GM23248 (cell line): ENCODE results near the gene CACFD1. TPM values are rescaled to one million over a fixed set of nuclear protein-coding genes. Genes with fewer than 3 reads are reported as not detected.
A peak's percentile ranks its signal among the peaks of the same experiment; 100 is the strongest.

Experiments used
- DNase-seq: peaks from one replicate; pipeline ENCODE4 v3.0.0-alpha.2; 2015
- H2AFZ ChIP-seq: fragments of 200-600 bp; sonication (generic); 2 replicates; pipeline ENCODE4 v1.6.1; 2016; ENCODE audit warnings: antibody characterized with exemption
- H3F3A ChIP-seq: fragments of 200-600 bp; sonication (generic); 2 replicates; pipeline ENCODE4 v1.6.1; 2016; ENCODE audit warnings: mild to moderate bottlenecking, antibody characterized with exemption, mixed run types; ENCODE audit not compliant: insufficient read depth
- H3K27ac ChIP-seq: fragments of 200-600 bp; sonication (generic); 2 replicates; pipeline ENCODE4 v1.5.1; 2016; ENCODE audit warnings: mild to moderate bottlenecking
- H3K27me3 ChIP-seq: fragments of 200-600 bp; sonication (generic); replicated peaks from 2 replicates; pipeline ENCODE4 v1.6.1; 2016; ENCODE audit warnings: mild to moderate bottlenecking; ENCODE audit not compliant: insufficient read depth
- H3K36me3 ChIP-seq: fragments of 200-600 bp; sonication (generic); 2 replicates; pipeline ENCODE4 v1.6.1; 2016; ENCODE audit warnings: low read depth, mild to moderate bottlenecking
- H3K4me1 ChIP-seq: fragments of 200-600 bp; sonication (generic); 2 replicates; pipeline ENCODE4 v1.6.1; 2016; ENCODE audit warnings: mild to moderate bottlenecking; ENCODE audit not compliant: insufficient read depth
- H3K4me2 ChIP-seq: fragments of 200-600 bp; sonication (generic); one replicate; pipeline ENCODE4 v1.6.1; 2016; ENCODE audit warnings: mild to moderate bottlenecking; ENCODE audit not compliant: unreplicated experiment
- H3K4me3 ChIP-seq: fragments of 200-600 bp; sonication (generic); 2 replicates; pipeline ENCODE4 v1.5.1; 2016; ENCODE audit warnings: mild to moderate bottlenecking
- H3K79me2 ChIP-seq: fragments of 200-600 bp; sonication (generic); 2 replicates; pipeline ENCODE4 v1.6.1; 2016; ENCODE audit warnings: mild to moderate bottlenecking; ENCODE audit not compliant: insufficient read depth
- H3K9ac ChIP-seq: fragments of 200-600 bp; sonication (generic); 2 replicates; pipeline ENCODE4 v1.6.1; 2016; ENCODE audit warnings: mild to moderate bottlenecking
- H3K9me2 ChIP-seq: fragments of 200-600 bp; sonication (generic); 2 replicates; pipeline ENCODE4 v1.6.1; 2016; ENCODE audit warnings: mixed run types, mild to moderate bottlenecking, moderate library complexity; ENCODE audit not compliant: insufficient read depth
- H3K9me3 ChIP-seq: fragments of 200-600 bp; sonication (generic); one replicate; pipeline ENCODE4 v1.6.1; 2017; ENCODE audit warnings: low read depth
- H4K20me1 ChIP-seq: fragments of 200-600 bp; sonication (generic); 2 replicates; pipeline ENCODE4 v1.6.0; 2016; ENCODE audit not compliant: insufficient read depth
- EZH2 ChIP-seq: fragments of 200-600 bp; sonication (generic); IDR thresholded peaks from 2 replicates; pipeline ENCODE4 v1.6.1; 2018; ENCODE audit warnings: antibody characterized with exemption, mild to moderate bottlenecking; ENCODE audit not compliant: insufficient read depth, poor library complexity, severe bottlenecking
- EZH2phosphoT487 ChIP-seq: fragments of 200-600 bp; sonication (generic); IDR thresholded peaks from 2 replicates; pipeline ENCODE4 v1.6.1; 2018; ENCODE audit warnings: antibody characterized with exemption, moderate library complexity, mild to moderate bottlenecking, low read depth; ENCODE audit not compliant: insufficient read depth
- WGBS, 2 experiments: methylation state at CpG; one replicate each; pipeline ENCODE4 v1.1.6; 2015 to 2017; ENCODE audit warnings: low lambda C conversion rate in 2 of 2, low coverage in 1 of 2; ENCODE audit errors: missing lambda C conversion rate in 2 of 2; 5-methylcytosine and 5-hydroxymethylcytosine counted together
- in situ Hi-C: fragments of 300-500 bp; cut with MboI; formaldehyde crosslinking; loops from 2 replicates; pipeline ENCODE4 v1.15.0; 2020
- polyA plus RNA-seq: library from polyadenylated mRNA; unstranded; fragments of >200 nt; fragmentation: Nextera tagmentation; extraction: Ambion mirVana; gene quantifications from 2 replicates; pipeline ENCODE4 v1.2.1, GENCODE V29; 2016
- total RNA-seq: library from RNA; depleted of rRNA; stranded (reverse); fragments of >200 nt; shearing (Covaris generic); gene quantifications from 2 replicates; pipeline ENCODE4 v1.2.3, GENCODE V29; 2014

CACFD1 gene
- total and polyA plus RNA-seq, 2 experiments from 2014 or later, result 4.7 to 7.0 TPM

- no peak overlapping the region for H2AFZ ChIP-seq
- H3K36me3 ChIP-seq, result no peaks in the 10 kb centered on the region
- no peaks in the 10 kb centered on the region for H3K79me2 ChIP-seq
- H3K4me3 ChIP-seq, result no peak overlapping the region
- H3F3A ChIP-seq, result 0 out of 2 replicates have a peak, but pooled peaks cover 8% of the 10 kb centered on the region
- peak; percentile 70 for DNase-seq
- peaks cover 4% of the 10 kb centered on the region for H3K9me3 ChIP-seq
- peaks cover 10% of the 10 kb centered on the region for H3K4me1 ChIP-seq
- no peak overlapping the region for H3K4me2 ChIP-seq
- H3K27me3 ChIP-seq, result no peaks in the 10 kb centered on the region
- no peaks in the 10 kb centered on the region for H3K9me2 ChIP-seq
- in situ Hi-C loops, result no loop called here
- H3K9ac ChIP-seq, result no peak overlapping the region
- 0 out of 2 replicates have a peak overlapping the region, but pooled peaks have one; percentile 47 for H3K27ac ChIP-seq
- no peaks in the 10 kb centered on the region for H4K20me1 ChIP-seq
- TF ChIP-seq EZH2phosphoT487, result no peak
- TF ChIP-seq EZH2, result no peak
- WGBS, 2 experiments, result 89% methylated on average over 13 of the region's 13 CpGs
Measured at GRCh38 chr9:133505186-133505830, 45.5 kb downstream of the CACFD1 start.

DNA sequence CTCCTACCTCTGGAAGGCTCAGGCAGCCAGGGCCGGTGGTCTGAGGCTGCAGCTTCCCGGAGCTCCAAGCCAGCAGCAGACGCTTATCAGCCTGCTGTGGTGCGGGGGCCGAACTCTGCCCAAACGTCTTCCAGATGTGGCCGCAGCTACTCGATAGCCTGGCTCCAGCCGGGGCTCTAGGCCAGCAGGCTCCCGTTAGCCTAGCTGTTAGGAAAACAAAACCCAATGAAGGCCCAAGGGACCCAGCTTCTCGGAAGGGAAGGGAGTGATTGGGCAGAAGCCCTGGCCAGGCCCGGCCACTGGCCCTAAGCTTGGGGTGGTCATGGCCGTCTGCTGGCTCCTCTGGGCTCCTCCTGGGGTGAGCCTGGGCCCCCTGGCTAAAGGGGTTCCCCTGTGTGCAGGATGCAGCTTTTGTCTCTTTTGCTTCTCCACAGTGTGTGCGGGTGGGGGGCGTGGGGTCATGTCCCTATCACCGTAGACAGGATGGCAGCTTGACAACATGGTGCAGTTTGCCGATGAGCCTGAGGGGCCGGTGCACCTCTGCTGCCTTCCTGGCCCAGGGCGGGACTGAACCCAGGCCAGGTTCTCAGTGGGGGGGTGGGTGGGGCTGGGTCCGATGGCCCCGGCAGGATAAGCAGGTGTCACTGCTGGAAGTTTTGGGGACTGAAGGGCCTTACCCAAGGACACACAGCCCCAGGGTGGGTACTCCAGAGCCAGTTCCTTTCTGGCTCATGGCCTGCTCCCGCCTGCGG lies 46.3 kb downstream of the CACFD1 start:
- no peaks in the 10 kb centered on the region for H3K27me3 ChIP-seq
- 0 out of 2 replicates have a peak, but pooled peaks cover 8% of the 10 kb centered on the region for H3F3A ChIP-seq
- no peaks in the 10 kb centered on the region for H4K20me1 ChIP-seq
- peak; percentile 72 for DNase-seq
- no peak overlapping the region for H3K4me2 ChIP-seq
- in situ Hi-C loops, result no loop called here
- H3K27ac ChIP-seq, result peak overlapping the region; percentile 47; the same call in 1 of the 2 replicates
- H3K4me1 ChIP-seq, result peaks cover 10% of the 10 kb centered on the region
- peaks cover 4% of the 10 kb centered on the region for H3K9me3 ChIP-seq
- H3K9me2 ChIP-seq, result no peaks in the 10 kb centered on the region
- no peaks in the 10 kb centered on the region for H3K79me2 ChIP-seq
- 29 to 37% methylated on average over 22 to 23 of the region's 23 CpGs for WGBS, 2 experiments
- peak overlapping the region; percentile 50; the same call in 1 of the 2 replicates for H3K9ac ChIP-seq
- TF ChIP-seq EZH2phosphoT487 (no peak), EZH2 (no peak)
- no peak overlapping the region for H3K4me3 ChIP-seq
- H2AFZ ChIP-seq, result no peak overlapping the region
- no peaks in the 10 kb centered on the region for H3K36me3 ChIP-seq

DNA sequence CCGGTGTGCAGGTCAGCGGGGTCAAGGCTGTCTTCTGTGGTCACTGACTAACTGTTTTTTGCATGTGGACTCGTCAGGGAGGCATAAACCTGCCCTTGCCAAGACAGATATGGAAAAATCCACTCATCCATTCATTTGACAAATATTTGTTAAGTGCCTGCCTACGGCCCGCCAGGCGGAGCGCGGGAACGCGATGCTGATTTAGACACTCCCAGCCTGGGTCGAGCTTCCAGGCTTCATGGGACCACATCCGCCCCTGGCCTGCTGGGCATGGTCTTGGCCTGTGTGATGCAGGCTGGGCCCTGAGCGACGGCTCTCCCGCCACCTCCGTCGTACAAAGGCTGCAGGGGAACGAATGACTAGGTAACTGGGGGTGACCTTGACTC lies 46.9 kb downstream of the CACFD1 start:
- TF ChIP-seq EZH2 (no peak), EZH2phosphoT487 (no peak)
- peaks cover 10% of the 10 kb centered on the region for H3K4me1 ChIP-seq
- peak; percentile 94 for DNase-seq
- no peaks in the 10 kb centered on the region for H3K36me3 ChIP-seq
- no peak overlapping the region for H3K27ac ChIP-seq
- no peaks in the 10 kb centered on the region for H3K9me2 ChIP-seq
- H3K9ac ChIP-seq, result peak overlapping the region; percentile 11; the same call in 1 of the 2 replicates
- no peaks in the 10 kb centered on the region for H3K79me2 ChIP-seq
- no peak overlapping the region for H3K4me3 ChIP-seq
- H3K27me3 ChIP-seq, result no peaks in the 10 kb centered on the region
- H4K20me1 ChIP-seq, result no peaks in the 10 kb centered on the region
- WGBS, 2 experiments, result 8 to 10% methylated on average over 18 of the region's 18 CpGs
- H3F3A ChIP-seq, result 0 out of 2 replicates have a peak, but pooled peaks cover 8% of the 10 kb centered on the region
- no peak overlapping the region for H3K4me2 ChIP-seq
- peaks cover 4% of the 10 kb centered on the region for H3K9me3 ChIP-seq
- in situ Hi-C loops, result no loop called here
- no peak overlapping the region for H2AFZ ChIP-seq

- 92 to 93% methylated on average over 23 to 24 of the region's 24 CpGs for WGBS, 2 experiments
- Histone ChIP-seq H3F3A (0 out of 2 replicates have a peak, but pooled peaks cover 8% of the 10 kb centered on the region), H3K79me2 (no peaks in the 10 kb centered on the region), H3K27ac (no peak overlapping the region), H3K4me2 (no peak overlapping the region), H3K4me3 (no peak overlapping the region), H3K9me3 (peaks cover under 1% of the 10 kb centered on the region), H3K27me3 (no peaks in the 10 kb centered on the region), H4K20me1 (no peaks in the 10 kb centered on the region), H2AFZ (no peak overlapping the region), H3K9me2 (no peaks in the 10 kb centered on the region), H3K4me1 (peaks cover 10% of the 10 kb centered on the region), H3K9ac (peak overlapping the region; percentile 11; the same call in 1 of the 2 replicates), H3K36me3 (no peaks in the 10 kb centered on the region)
- in situ Hi-C loops, result no loop called here
- TF ChIP-seq EZH2 (no peak), EZH2phosphoT487 (no peak)
- DNase-seq, result no peak
Measured at GRCh38 chr9:133507246-133507965, 47.6 kb downstream of the CACFD1 start.
